CD14-positive monocyte (primary cell): ENCODE measurements around the gene STEEP1. TPM values are rescaled to one million over a fixed set of nuclear protein-coding genes. Genes with fewer than 3 reads are reported as not detected.
A peak's percentile ranks its signal among the peaks of the same experiment; 100 is the strongest.

Experiments used
- DNase-seq, 3 donors: peaks; one replicate each; pipeline ENCODE4 v3.0.0-alpha.2; 2011 to 2022
- H2AFZ ChIP-seq: 2 replicates; pipeline ENCODE4 v1.6.0; 2012; ENCODE audit warnings: mild to moderate bottlenecking, low read depth, low read length, inconsistent platforms; ENCODE audit not compliant: insufficient read depth, poor library complexity, severe bottlenecking
- H3K27ac ChIP-seq, 2 donors: 1 replicate in 1 of 2; 2 replicates in 1 of 2; pipeline ENCODE4 v1.5.1; 2012 to 2013; ENCODE audit warnings: low read length in 2 of 2, control low read depth in 1 of 2, inconsistent platforms in 1 of 2, low read depth in 1 of 2, mild to moderate bottlenecking in 1 of 2
- H3K27me3 ChIP-seq, 2 donors: one replicate each; pipeline versions ENCODE4 v1.6.0 to v1.6.1; 2011 to 2013; ENCODE audit warnings: low read length in 2 of 2; ENCODE audit not compliant: control insufficient read depth in 2 of 2, insufficient read depth in 2 of 2
- H3K36me3 ChIP-seq, 2 donors: replicated peaks in 1 of 2; 1 replicate in 1 of 2; 2 replicates in 1 of 2; pipeline versions ENCODE4 v1.5.1 to v1.6.1; 2012 to 2013; ENCODE audit warnings: low read length in 2 of 2, control low read depth in 1 of 2, inconsistent platforms in 1 of 2, mild to moderate bottlenecking in 1 of 2; ENCODE audit not compliant: insufficient read depth in 2 of 2, control insufficient read depth in 1 of 2
- H3K4me1 ChIP-seq, 2 donors: 1 replicate in 1 of 2; 2 replicates in 1 of 2; pipeline versions ENCODE4 v1.5.1 to v1.6.1; 2012 to 2013; ENCODE audit warnings: low read length in 2 of 2, control low read depth in 1 of 2, inconsistent platforms in 1 of 2, mild to moderate bottlenecking in 1 of 2, moderate library complexity in 1 of 2; ENCODE audit not compliant: insufficient read depth in 2 of 2, control insufficient read depth in 1 of 2
- H3K4me2 ChIP-seq: replicated peaks from 2 replicates; pipeline ENCODE3; 2012; ENCODE audit warnings: low read length, moderate library complexity, mild to moderate bottlenecking; ENCODE audit not compliant: poor library complexity, severe bottlenecking; ENCODE audit errors: extremely low read depth
- H3K4me3 ChIP-seq, 3 experiments: fragments of 200-600 bp in 1 of 3; sonication (generic) in 1 of 3; replicated peaks in 1 of 3; 1 replicate in 2 of 3; 2 replicates in 1 of 3; pipeline ENCODE4 v1.5.1; 2011 to 2013; ENCODE audit warnings: low read length in 3 of 3, mild to moderate bottlenecking in 3 of 3, control low read depth in 2 of 3, low read depth in 2 of 3, inconsistent platforms in 1 of 3, moderate library complexity in 1 of 3
- H3K79me2 ChIP-seq: 2 replicates; pipeline ENCODE4 v1.6.0; 2012; ENCODE audit warnings: mild to moderate bottlenecking, control low read depth, inconsistent platforms, low read length, moderate library complexity; ENCODE audit not compliant: insufficient read depth
- H3K9ac ChIP-seq: 2 replicates; pipeline ENCODE4 v1.6.0; 2017; ENCODE audit warnings: low read length, mild to moderate bottlenecking; ENCODE audit not compliant: insufficient read depth, poor library complexity, severe bottlenecking
- H3K9me3 ChIP-seq, 2 donors: replicated peaks in 1 of 2; 1 replicate in 1 of 2; 2 replicates in 1 of 2; pipeline versions ENCODE4 v1.5.1 to v1.6.1; 2012 to 2013; ENCODE audit warnings: low read length in 2 of 2, control low read depth in 1 of 2; ENCODE audit not compliant: control insufficient read depth in 1 of 2, insufficient read depth in 1 of 2
- H4K20me1 ChIP-seq: 2 replicates; pipeline ENCODE4 v1.6.0; 2012; ENCODE audit warnings: mild to moderate bottlenecking, low read length, control low read depth, moderate library complexity; ENCODE audit not compliant: insufficient read depth
- H3K27ac Mint-ChIP-seq, 7 donors: one replicate each; pipeline ENCODE4 v1.8.0; 2020; ENCODE audit warnings: mild to moderate bottlenecking in 7 of 7, mixed read lengths in 7 of 7, moderate library complexity in 6 of 7, inconsistent platforms in 2 of 7
- H3K27me3 Mint-ChIP-seq, 3 donors: one replicate each; pipeline ENCODE4 v1.8.0; 2021 to 2022; ENCODE audit warnings: low read depth in 3 of 3, mild to moderate bottlenecking in 3 of 3, mixed read lengths in 3 of 3, moderate library complexity in 3 of 3, inconsistent platforms in 1 of 3
- H3K36me3 Mint-ChIP-seq, 2 donors: one replicate each; pipeline ENCODE4 v1.8.0; 2020; ENCODE audit warnings: mixed read lengths in 2 of 2, inconsistent platforms in 1 of 2, mild to moderate bottlenecking in 1 of 2
- H3K4me1 Mint-ChIP-seq: one replicate; pipeline ENCODE4 v1.8.0; 2020; ENCODE audit warnings: mild to moderate bottlenecking, mixed read lengths
- H3K4me3 Mint-ChIP-seq, 2 donors: one replicate each; pipeline ENCODE4 v1.8.0; 2020; ENCODE audit warnings: mild to moderate bottlenecking in 2 of 2, mixed read lengths in 2 of 2, moderate library complexity in 1 of 2
- H3K9me3 Mint-ChIP-seq, 7 donors: one replicate each; pipeline ENCODE4 v1.8.0; 2020 to 2022; ENCODE audit warnings: mixed read lengths in 7 of 7, mild to moderate bottlenecking in 6 of 7, moderate library complexity in 6 of 7, inconsistent platforms in 2 of 7
- CTCF ChIP-seq: fragments of 200-600 bp; IDR thresholded peaks from one replicate; pipeline ENCODE4 v1.8.0; 2022; ENCODE audit warnings: antibody characterized with exemption, mild to moderate bottlenecking
- WGBS: methylation state at CpG from one replicate; pipeline ENCODE4 v1.1.5; 2013; ENCODE audit warnings: missing lambda C conversion rate; ENCODE audit not compliant: insufficient coverage; 5-methylcytosine and 5-hydroxymethylcytosine counted together
- intact Hi-C, 2 donors: fragments of 100-400 bp; cut with micrococcal nuclease; formaldehyde crosslinking; loops; one replicate each; pipeline versions ENCODE4 v1.15.0 to v1.15.1; 2023
- polyA plus RNA-seq, 3 donors: library from polyadenylated mRNA; depleted of rRNA in 1 of 3; unstranded in 2 of 3; stranded (reverse) in 1 of 3; fragments of 300-500 nt in 2 of 3; fragments of >200 nt in 1 of 3; fragmentation: Illumina TruSeq in 2 of 3; gene quantifications; 1 replicate in 2 of 3; 2 replicates in 1 of 3; pipeline ENCODE4 v1.2.3, GENCODE V29; 2012 to 2021

STEEP1 gene
- polyA plus RNA-seq, 3 donors, result 10.6 to 13.2 (median 12.6) TPM

- Mint-ChIP-seq H3K4me3 (peak overlapping the region in 1 of 2 donors; percentile 67), H3K36me3 (no peaks in the 10 kb centered on the region), H3K27ac (peak overlapping the region in 2 of 7 donors; percentile 17 to 22), H3K27me3 (peaks cover 0 to 16% (median 0%) of the 10 kb centered on the region in 3 donors), H3K9me3 (peaks cover 0 to 2% (median 0%) of the 10 kb centered on the region in 7 donors), H3K4me1 (peaks cover 20% of the 10 kb centered on the region)
- H2AFZ ChIP-seq, result peak overlapping the region; percentile 3
- no peak for DNase-seq
- no peaks in the 10 kb centered on the region for H3K27me3 ChIP-seq
- intact Hi-C loops, result no loop called here
- no peak for TF ChIP-seq CTCF
- H3K9me3 ChIP-seq, result no peaks in the 10 kb centered on the region
- peaks cover 11 to 14% of the 10 kb centered on the region in 2 donors for H3K4me1 ChIP-seq
- H3K79me2 ChIP-seq, result no peaks in the 10 kb centered on the region
- H3K4me2 ChIP-seq, result peak overlapping the region; percentile 36
- no CpG with 5 or more reads among the region's 7 CpGs for WGBS
- no peak overlapping the region for H3K27ac ChIP-seq
- no peaks in the 10 kb centered on the region for H4K20me1 ChIP-seq
- H3K4me3 ChIP-seq, result peak overlapping the region in 1 of 3 experiments; percentile 5
- no peak overlapping the region for H3K9ac ChIP-seq
- no peaks in the 10 kb centered on the region for H3K36me3 ChIP-seq
These were observed 63.6 kb downstream of the STEEP1 start for GRCh38 chrX:119501511-119502148.

GRCh38 chrX:119500061-119500800 lies 65.0 kb downstream of the STEEP1 start:
- no peaks in the 10 kb centered on the region for H3K36me3 ChIP-seq
- WGBS, result 96% methylated on average over 3 of the region's 13 CpGs
- Mint-ChIP-seq H3K4me1 (peaks cover 25% of the 10 kb centered on the region), H3K36me3 (no peaks in the 10 kb centered on the region), H3K9me3 (peaks cover 0 to 2% (median 0%) of the 10 kb centered on the region in 7 donors), H3K27me3 (peaks cover 0 to 16% (median 0%) of the 10 kb centered on the region in 3 donors), H3K27ac (peak overlapping the region in 4 of 7 donors; percentile 1 to 78 (median 48)), H3K4me3 (peak overlapping the region in 1 of 2 donors; percentile 6)
- H4K20me1 ChIP-seq, result no peaks in the 10 kb centered on the region
- peaks cover 11 to 14% of the 10 kb centered on the region in 2 donors for H3K4me1 ChIP-seq
- no peak for TF ChIP-seq CTCF
- H2AFZ ChIP-seq, result peak overlapping the region; percentile 51
- intact Hi-C loops, result no loop called here
- no peaks in the 10 kb centered on the region for H3K79me2 ChIP-seq
- DNase-seq, result no peak
- H3K9ac ChIP-seq, result no peak overlapping the region
- H3K4me2 ChIP-seq, result no peak overlapping the region
- H3K4me3 ChIP-seq, result no peak overlapping the region
- no peaks in the 10 kb centered on the region for H3K9me3 ChIP-seq
- H3K27me3 ChIP-seq, result no peaks in the 10 kb centered on the region
- no peak overlapping the region for H3K27ac ChIP-seq
